K562 (cell line): ENCODE measurements around the gene DIP2C. TPM values are rescaled to one million over a fixed set of nuclear protein-coding genes. Genes with fewer than 3 reads are reported as not detected.

Experiments used
- ATAC-seq: fragments of 200-7000 bp; cut with Tn5 transposase; 3 replicates; pipeline ENCODE4 v1.9.1; 2020; ENCODE audit warnings: moderate library complexity
- BruUV-seq: library from RNA; stranded (reverse); fragments of 400-500 nt; replicated peaks from 2 replicates; lab custom pipeline; 2021; lab: Mats Ljungman, UMichigan
- CTCF ChIA-PET: fragments of 300-600 bp; formaldehyde crosslinking; extraction: SDS; loops from one replicate; lab custom pipeline; 2021; ENCODE audit warnings: low intra/inter-chr PET ratio; lab: Yijun Ruan, JAX
- POLR2A ChIA-PET: fragments of 300-600, 350-650 bp; sonication (Branson Sonifier 250); formaldehyde crosslinking; extraction: SDS; loops from one replicate; lab custom pipeline; 2021; ENCODE audit warnings: antibody characterized with exemption, inconsistent platforms; lab: Yijun Ruan, JAX
- DNase-seq, 4 experiments: peaks; one replicate each; pipeline versions ENCODE4 v3.0.0 to v3.0.0-alpha.2; 2011 to 2018; ENCODE audit warnings: low spot score in 3 of 4, mixed read lengths in 3 of 4; ENCODE audit errors: extremely low read depth in 1 of 4
- FAIRE-seq: peaks from 2 replicates; lab custom pipeline; 2011; peaks lifted over from hg19 to GRCh38; lab: Jason Lieb, UNC
- H2AFZ ChIP-seq: 2 replicates; pipeline ENCODE4 v1.6.0; 2011; ENCODE audit warnings: low read depth, low read length, control low read depth, inconsistent platforms
- H3K27ac ChIP-seq: fragments of 200-600 bp; 3 replicates; pipeline ENCODE4 v1.8.0; 2011; ENCODE audit warnings: low read depth, mild to moderate bottlenecking, control low read depth, inconsistent platforms, low read length, moderate library complexity, mixed read lengths; ENCODE audit errors: extremely low read depth
- H3K27me3 ChIP-seq, 2 experiments: fragments of 300-600 bp in 1 of 2; 2 replicates in 1 of 2; 3 replicates in 1 of 2; pipeline versions ENCODE4 v1.6.0 to v1.8.0; 2011; ENCODE audit warnings: inconsistent platforms in 2 of 2, low read length in 2 of 2, mild to moderate bottlenecking in 1 of 2, mixed read lengths in 1 of 2, moderate library complexity in 1 of 2; ENCODE audit not compliant: control insufficient read depth in 2 of 2, insufficient read depth in 2 of 2
- H3K36me3 ChIP-seq: fragments of 300-600 bp; 3 replicates; pipeline ENCODE4 v1.8.0; 2011; ENCODE audit warnings: mild to moderate bottlenecking, low read length, inconsistent platforms; ENCODE audit not compliant: control insufficient read depth, insufficient read depth
- H3K4me1 ChIP-seq, 2 experiments: fragments of 200-600 bp in 1 of 2; replicated peaks in 1 of 2; 2 replicates in 1 of 2; 3 replicates in 1 of 2; pipeline versions ENCODE4 v1.5.1 to v1.8.0; 2011; ENCODE audit warnings: inconsistent platforms in 2 of 2, low read length in 2 of 2, mild to moderate bottlenecking in 1 of 2, mixed read lengths in 1 of 2, moderate library complexity in 1 of 2; ENCODE audit not compliant: control insufficient read depth in 2 of 2, insufficient read depth in 2 of 2
- H3K4me2 ChIP-seq: 2 replicates; pipeline ENCODE4 v1.6.1; 2011; ENCODE audit warnings: low read length, control low read depth, inconsistent platforms, mixed read lengths; ENCODE audit not compliant: insufficient read depth
- H3K4me3 ChIP-seq: fragments of 200-600 bp; sonication (generic), shearing (Covaris generic); 2 replicates; pipeline ENCODE4 v1.5.1; 2016; ENCODE audit warnings: control low read depth, inconsistent platforms
- H3K79me2 ChIP-seq: fragments of 200-600 bp; 3 replicates; pipeline ENCODE4 v1.8.0; 2011; ENCODE audit warnings: low read length, inconsistent platforms; ENCODE audit not compliant: control insufficient read depth, insufficient read depth
- H3K9ac ChIP-seq, 2 experiments: 2 replicates each; pipeline versions ENCODE4 v1.6.0 to v1.6.1; 2011; ENCODE audit warnings: low read depth in 2 of 2, low read length in 2 of 2, control low read depth in 1 of 2, inconsistent platforms in 1 of 2, mild to moderate bottlenecking in 1 of 2, mixed read lengths in 1 of 2; ENCODE audit not compliant: insufficient read depth in 1 of 2
- H3K9me1 ChIP-seq: one replicate; pipeline ENCODE4 v1.6.0; 2011; ENCODE audit warnings: inconsistent platforms, mild to moderate bottlenecking, low read length, moderate library complexity; ENCODE audit not compliant: control insufficient read depth, insufficient read depth
- H3K9me3 ChIP-seq: replicated peaks from 2 replicates; pipeline ENCODE4 v1.5.1; 2011; ENCODE audit warnings: low read depth, low read length, inconsistent platforms; ENCODE audit not compliant: control insufficient read depth, insufficient read depth
- H4K20me1 ChIP-seq: replicated peaks from 2 replicates; pipeline ENCODE4 v1.6.1; 2011; ENCODE audit warnings: low read length, inconsistent platforms, mixed read lengths; ENCODE audit not compliant: control insufficient read depth, insufficient read depth
- CCAR2 ChIP-seq: fragments of 200-400 bp; formaldehyde crosslinking; IDR thresholded peaks from 2 replicates; pipeline ENCODE4 v1.6.1; 2017; ENCODE audit warnings: mild to moderate bottlenecking, low read depth, low read length
- KAT7 ChIP-seq: sonication (generic); formaldehyde crosslinking; IDR thresholded peaks from 2 replicates; pipeline ENCODE4 v1.8.0; 2022; ENCODE audit warnings: missing genetic modification reagents, mild to moderate bottlenecking, borderline replicate concordance
- NEUROD1 ChIP-seq: fragments of 150-350 bp; IDR thresholded peaks from 2 replicates; pipeline ENCODE4 v1.6.1; 2014; ENCODE audit warnings: borderline replicate concordance, low read length, low read depth; ENCODE audit not compliant: partially characterized antibody
- NFIC ChIP-seq: fragments of 450-650 bp; IDR thresholded peaks from 2 replicates; pipeline ENCODE4 v1.6.1; 2017; ENCODE audit warnings: mild to moderate bottlenecking, inconsistent platforms
- NR0B1 ChIP-seq: fragments of 450-650 bp; IDR thresholded peaks from one replicate; pipeline ENCODE4 v1.6.1; 2018; ENCODE audit warnings: mild to moderate bottlenecking, moderate library complexity; ENCODE audit not compliant: partially characterized antibody
- RBM39 ChIP-seq: fragments of 200-400 bp; formaldehyde crosslinking; optimal IDR thresholded peaks from 2 replicates; pipeline ENCODE3; 2018; ENCODE audit warnings: low read depth, low read length
- SMAD3 ChIP-seq: fragments of 450-650 bp; formaldehyde crosslinking; conservative IDR thresholded peaks from 2 replicates; pipeline ENCODE4 v1.4.0; 2020; ENCODE audit warnings: mild to moderate bottlenecking
- SPI1 ChIP-seq: IDR thresholded peaks from 2 replicates; pipeline ENCODE4 v1.6.1; 2011; ENCODE audit warnings: low read depth, low read length, control low read depth, borderline replicate concordance
- TARDBP ChIP-seq: fragments of 450-650 bp; IDR thresholded peaks from 2 replicates; pipeline ENCODE4 v1.6.1; 2016
- ZBTB33 ChIP-seq: sonication (generic); formaldehyde crosslinking; IDR thresholded peaks from 2 replicates; pipeline ENCODE4 v1.8.1; 2023; ENCODE audit warnings: mild to moderate bottlenecking, missing genetic modification reagents
- ZNF398 ChIP-seq: fragments of 250-450 bp; sonication (Bioruptor Pico); IDR thresholded peaks from 2 replicates; pipeline ENCODE4 v1.8.0; 2021; ENCODE audit warnings: moderate library complexity, mild to moderate bottlenecking, inconsistent platforms
- ZNF780A ChIP-seq: fragments of 250-450 bp; sonication (Bioruptor Pico); IDR thresholded peaks from 2 replicates; pipeline ENCODE4 v1.5.0; 2021; ENCODE audit warnings: mild to moderate bottlenecking
- WGBS: fragments of 100-300 bp; shearing (Covaris generic); methylation state at CpG from one replicate; pipeline ENCODE4 v1.1.6; 2016; ENCODE audit warnings: low coverage, mixed read lengths; ENCODE audit not compliant: insufficient coverage; ENCODE audit errors: missing lambda C conversion rate; 5-methylcytosine and 5-hydroxymethylcytosine counted together
- in situ Hi-C: fragments of 300-500 bp; cut with MboI; formaldehyde crosslinking; loops from 4 replicates; pipeline ENCODE4 v1.15.0; 2018; ENCODE audit warnings: inconsistent platforms, mixed read lengths
- intact Hi-C: fragments of 100-400 bp; cut with micrococcal nuclease; formaldehyde crosslinking; loops from 2 replicates; pipeline ENCODE4 v1.14.2; 2022
- polyA plus RNA-seq, 8 experiments: library from polyadenylated mRNA; depleted of rRNA in 4 of 8; stranded (reverse) in 5 of 8; unstranded in 3 of 8; fragments of >200 nt; fragmentation: Nextera tagmentation in 2 of 8; fragmentation: Illumina TruSeq in 1 of 8; extraction: Ambion mirVana in 2 of 8; extraction: Trizol in 1 of 8; gene quantifications; 2 replicates each; pipeline versions ENCODE4 v1.2.1 to v1.2.3, GENCODE V29; 2011 to 2014; ENCODE audit warnings: inconsistent platforms in 1 of 8, missing spikeins in 1 of 8
- total RNA-seq, 7 experiments: library from RNA; depleted of rRNA in 6 of 7; stranded (reverse); fragments of >200 nt in 6 of 7; fragmentation: Illumina TruSeq in 2 of 7; extraction: Trizol in 2 of 7; gene quantifications; 2 replicates each; pipeline versions ENCODE4 v1.2.1 to v1.2.3, GENCODE V29; 2011 to 2021; ENCODE audit warnings: low replicate concordance in 1 of 7

Gene DIP2C
- total and polyA plus RNA-seq, 9 of the 15 experiments (the other 6 are each of a cell fraction or from before 2014, with no cell fraction given) = 0.01 TPM; not detected in 8

GRCh38 chr10:618229-618989, 71.1 kb downstream of the DIP2C start:
- ChIA-PET CTCF (no interaction called here), POLR2A (interaction anchor here (0.5 to 1.0 kb wide), 5 partner anchors 17 to 1178 kb away, joined by 3 read pairs; no protein-coding TSS in a partner anchor)
- no peaks in the 10 kb centered on the region for H3K36me3 ChIP-seq
- peaks cover 52 to 77% of the 10 kb centered on the region in 2 experiments for H3K27me3 ChIP-seq
- BruUV-seq = no TSS peak
- no peaks in the 10 kb centered on the region for H3K9me3 ChIP-seq
- DNase-seq (no peak), FAIRE-seq (no peak), ATAC-seq (no peak)
- H3K9me1 ChIP-seq = no peaks in the 10 kb centered on the region
- H3K9ac ChIP-seq = no peak overlapping the region
- H2AFZ ChIP-seq = no peak overlapping the region
- H3K79me2 ChIP-seq = no peaks in the 10 kb centered on the region
- no peak overlapping the region for H3K4me3 ChIP-seq
- H3K27ac ChIP-seq = no peak overlapping the region
- H4K20me1 ChIP-seq = no peaks in the 10 kb centered on the region
- WGBS = under 1% methylated on average over 22 of the region's 22 CpGs
- H3K4me1 ChIP-seq = no peaks in the 10 kb centered on the region
- TF ChIP-seq TARDBP (no peak), RBM39 (no peak), NR0B1 (no peak), SPI1 (no peak), ZNF780A (no peak), NFIC (no peak), KAT7 (CRISPR knock-in tag) (no peak), ZNF398 (CRISPR knock-in tag) (no peak), CCAR2 (no peak), SMAD3 (no peak), NEUROD1 (no peak), ZBTB33 (CRISPR knock-in tag) (no peak)
- intact Hi-C loops = no loop called here
- no peak overlapping the region for H3K4me2 ChIP-seq
- in situ Hi-C loops = no loop called here
